K562 (cell line): Measurements from ENCODE around the gene PTBP3. TPM values are rescaled to one million over a fixed set of nuclear protein-coding genes. Genes with fewer than 3 reads are reported as not detected.

Experiments used
- ATAC-seq: fragments of 200-7000 bp; cut with Tn5 transposase; 3 replicates; pipeline ENCODE4 v1.9.1; 2020; ENCODE audit warnings: moderate library complexity
- BruUV-seq: library from RNA; stranded (reverse); fragments of 400-500 nt; replicated peaks from 2 replicates; lab custom pipeline; 2021; lab: Mats Ljungman, UMichigan
- CTCF ChIA-PET: fragments of 300-600 bp; formaldehyde crosslinking; extraction: SDS; loops from one replicate; lab custom pipeline; 2021; ENCODE audit warnings: low intra/inter-chr PET ratio; lab: Yijun Ruan, JAX
- POLR2A ChIA-PET: fragments of 300-600, 350-650 bp; sonication (Branson Sonifier 250); formaldehyde crosslinking; extraction: SDS; loops from one replicate; lab custom pipeline; 2021; ENCODE audit warnings: antibody characterized with exemption, inconsistent platforms; lab: Yijun Ruan, JAX
- DNase-seq, 4 experiments: peaks; one replicate each; pipeline versions ENCODE4 v3.0.0 to v3.0.0-alpha.2; 2011 to 2018; ENCODE audit warnings: low spot score in 3 of 4, mixed read lengths in 3 of 4; ENCODE audit errors: extremely low read depth in 1 of 4
- FAIRE-seq: peaks from 2 replicates; lab custom pipeline; 2011; peaks lifted over from hg19 to GRCh38; lab: Jason Lieb, UNC
- H2AFZ ChIP-seq: 2 replicates; pipeline ENCODE4 v1.6.0; 2011; ENCODE audit warnings: low read depth, low read length, control low read depth, inconsistent platforms
- H3K27ac ChIP-seq: fragments of 200-600 bp; 3 replicates; pipeline ENCODE4 v1.8.0; 2011; ENCODE audit warnings: low read depth, mild to moderate bottlenecking, control low read depth, inconsistent platforms, low read length, moderate library complexity, mixed read lengths; ENCODE audit errors: extremely low read depth
- H3K27me3 ChIP-seq, 2 experiments: fragments of 300-600 bp in 1 of 2; 2 replicates in 1 of 2; 3 replicates in 1 of 2; pipeline versions ENCODE4 v1.6.0 to v1.8.0; 2011; ENCODE audit warnings: inconsistent platforms in 2 of 2, low read length in 2 of 2, mild to moderate bottlenecking in 1 of 2, mixed read lengths in 1 of 2, moderate library complexity in 1 of 2; ENCODE audit not compliant: control insufficient read depth in 2 of 2, insufficient read depth in 2 of 2
- H3K36me3 ChIP-seq: fragments of 300-600 bp; 3 replicates; pipeline ENCODE4 v1.8.0; 2011; ENCODE audit warnings: mild to moderate bottlenecking, low read length, inconsistent platforms; ENCODE audit not compliant: control insufficient read depth, insufficient read depth
- H3K4me1 ChIP-seq, 2 experiments: fragments of 200-600 bp in 1 of 2; replicated peaks in 1 of 2; 2 replicates in 1 of 2; 3 replicates in 1 of 2; pipeline versions ENCODE4 v1.5.1 to v1.8.0; 2011; ENCODE audit warnings: inconsistent platforms in 2 of 2, low read length in 2 of 2, mild to moderate bottlenecking in 1 of 2, mixed read lengths in 1 of 2, moderate library complexity in 1 of 2; ENCODE audit not compliant: control insufficient read depth in 2 of 2, insufficient read depth in 2 of 2
- H3K4me2 ChIP-seq: 2 replicates; pipeline ENCODE4 v1.6.1; 2011; ENCODE audit warnings: low read length, control low read depth, inconsistent platforms, mixed read lengths; ENCODE audit not compliant: insufficient read depth
- H3K4me3 ChIP-seq: fragments of 200-600 bp; sonication (generic), shearing (Covaris generic); 2 replicates; pipeline ENCODE4 v1.5.1; 2016; ENCODE audit warnings: control low read depth, inconsistent platforms
- H3K79me2 ChIP-seq: fragments of 200-600 bp; 3 replicates; pipeline ENCODE4 v1.8.0; 2011; ENCODE audit warnings: low read length, inconsistent platforms; ENCODE audit not compliant: control insufficient read depth, insufficient read depth
- H3K9ac ChIP-seq, 2 experiments: 2 replicates each; pipeline versions ENCODE4 v1.6.0 to v1.6.1; 2011; ENCODE audit warnings: low read depth in 2 of 2, low read length in 2 of 2, control low read depth in 1 of 2, inconsistent platforms in 1 of 2, mild to moderate bottlenecking in 1 of 2, mixed read lengths in 1 of 2; ENCODE audit not compliant: insufficient read depth in 1 of 2
- H3K9me1 ChIP-seq: one replicate; pipeline ENCODE4 v1.6.0; 2011; ENCODE audit warnings: inconsistent platforms, mild to moderate bottlenecking, low read length, moderate library complexity; ENCODE audit not compliant: control insufficient read depth, insufficient read depth
- H3K9me3 ChIP-seq: replicated peaks from 2 replicates; pipeline ENCODE4 v1.5.1; 2011; ENCODE audit warnings: low read depth, low read length, inconsistent platforms; ENCODE audit not compliant: control insufficient read depth, insufficient read depth
- H4K20me1 ChIP-seq: replicated peaks from 2 replicates; pipeline ENCODE4 v1.6.1; 2011; ENCODE audit warnings: low read length, inconsistent platforms, mixed read lengths; ENCODE audit not compliant: control insufficient read depth, insufficient read depth
- CBX5 ChIP-seq: IDR thresholded peaks from 2 replicates; pipeline ENCODE4 v1.6.1; 2014; ENCODE audit warnings: low read depth, borderline replicate concordance
- CHAMP1 ChIP-seq: fragments of 450-650 bp; IDR thresholded peaks from 2 replicates; pipeline ENCODE4 v1.6.1; 2016; ENCODE audit warnings: mild to moderate bottlenecking
- CHD4 ChIP-seq: fragments of 200-600 bp; sonication (generic); IDR thresholded peaks from 3 replicates; pipeline ENCODE4 v1.6.1; 2012; ENCODE audit warnings: low read depth, mild to moderate bottlenecking, mixed read lengths, low read length, inconsistent platforms; ENCODE audit not compliant: insufficient read depth, insufficient replicate concordance, poor library complexity, severe bottlenecking
- SFPQ ChIP-seq: fragments of 200-400 bp; formaldehyde crosslinking; IDR thresholded peaks from 2 replicates; pipeline ENCODE4 v1.6.1; 2017; ENCODE audit warnings: mild to moderate bottlenecking, low read depth, low read length, moderate library complexity
- SIRT6 ChIP-seq: IDR thresholded peaks from one replicate; pipeline ENCODE4 v1.6.1; 2012; ENCODE audit warnings: low read depth, mild to moderate bottlenecking, control low read depth, inconsistent platforms, low read length, moderate library complexity
- THRA ChIP-seq: fragments of 450-650 bp; IDR thresholded peaks from 2 replicates; pipeline ENCODE4 v1.6.1; 2017; ENCODE audit warnings: mild to moderate bottlenecking, moderate library complexity
- TRIM24 ChIP-seq, 2 experiments: fragments of 450-650 bp; IDR thresholded peaks; 2 replicates each; pipeline ENCODE4 v1.6.1; 2016
- TRIM28 ChIP-seq: fragments of 450-650 bp; IDR thresholded peaks from 2 replicates; pipeline ENCODE4 v1.6.1; 2017
- YY1 ChIP-seq, 3 experiments: IDR thresholded peaks; 2 replicates each; pipeline ENCODE4 v1.6.1; 2011; ENCODE audit warnings: low read length in 2 of 3, mild to moderate bottlenecking in 2 of 3, moderate library complexity in 2 of 3, borderline replicate concordance in 1 of 3, control low read depth in 1 of 3, low read depth in 1 of 3; ENCODE audit not compliant: insufficient read depth in 3 of 3, insufficient replicate concordance in 2 of 3, control insufficient read depth in 1 of 3, insufficient read length in 1 of 3; ENCODE audit errors: extremely low read depth in 1 of 3
- ZFP36 ChIP-seq: fragments of 150-350 bp; IDR thresholded peaks from 2 replicates; pipeline ENCODE4 v1.6.1; 2018; ENCODE audit warnings: low read length, low read depth; ENCODE audit not compliant: partially characterized antibody
- ZNF280A ChIP-seq: fragments of 450-650 bp; IDR thresholded peaks from 2 replicates; pipeline ENCODE4 v1.6.1; 2018; ENCODE audit warnings: mild to moderate bottlenecking, low read depth; ENCODE audit not compliant: partially characterized antibody
- ZNF445 ChIP-seq: fragments of 250-450 bp; sonication (Bioruptor Pico); IDR thresholded peaks from 2 replicates; pipeline ENCODE4 v1.4.0; 2020; ENCODE audit warnings: low read depth, mild to moderate bottlenecking, moderate library complexity
- WGBS: fragments of 100-300 bp; shearing (Covaris generic); methylation state at CpG from one replicate; pipeline ENCODE4 v1.1.6; 2016; ENCODE audit warnings: low coverage, mixed read lengths; ENCODE audit not compliant: insufficient coverage; ENCODE audit errors: missing lambda C conversion rate; 5-methylcytosine and 5-hydroxymethylcytosine counted together
- in situ Hi-C: fragments of 300-500 bp; cut with MboI; formaldehyde crosslinking; loops from 4 replicates; pipeline ENCODE4 v1.15.0; 2018; ENCODE audit warnings: inconsistent platforms, mixed read lengths
- intact Hi-C: fragments of 100-400 bp; cut with micrococcal nuclease; formaldehyde crosslinking; loops from 2 replicates; pipeline ENCODE4 v1.14.2; 2022
- polyA plus RNA-seq, 8 experiments: library from polyadenylated mRNA; depleted of rRNA in 4 of 8; stranded (reverse) in 5 of 8; unstranded in 3 of 8; fragments of >200 nt; fragmentation: Nextera tagmentation in 2 of 8; fragmentation: Illumina TruSeq in 1 of 8; extraction: Ambion mirVana in 2 of 8; extraction: Trizol in 1 of 8; gene quantifications; 2 replicates each; pipeline versions ENCODE4 v1.2.1 to v1.2.3, GENCODE V29; 2011 to 2014; ENCODE audit warnings: inconsistent platforms in 1 of 8, missing spikeins in 1 of 8
- total RNA-seq, 7 experiments: library from RNA; depleted of rRNA in 6 of 7; stranded (reverse); fragments of >200 nt in 6 of 7; fragmentation: Illumina TruSeq in 2 of 7; extraction: Trizol in 2 of 7; gene quantifications; 2 replicates each; pipeline versions ENCODE4 v1.2.1 to v1.2.3, GENCODE V29; 2011 to 2021; ENCODE audit warnings: low replicate concordance in 1 of 7

Gene PTBP3
- total and polyA plus RNA-seq, 9 of the 15 experiments (the other 6 are each of a cell fraction or from before 2014, with no cell fraction given): 22.4 to 132 (median 68.0) TPM

- Histone ChIP-seq H3K36me3 (peaks cover 37% of the 10 kb centered on the region), H3K79me2 (peaks cover 42% of the 10 kb centered on the region)
- intact Hi-C loops: no loop called here
- TF ChIP-seq CHAMP1 (peak; percentile 62; the same call in 1 of the 2 replicates), TRIM28 (peak; percentile 94), ZFP36 (peak; percentile 78), YY1 (IDR thresholded peaks at IDR 0.05; ENCODE audit: borderline replicate concordance in 1 of 3, control insufficient read depth in 1 of 3, extremely low read depth in 1 of 3, insufficient read depth in 3 of 3, insufficient read length in 1 of 3, insufficient replicate concordance in 2 of 3, low read depth in 1 of 3, low read length in 2 of 3) (no peak), SIRT6 (no peak), TRIM24 (IDR thresholded peaks at IDR 0.05) (peak in 1 of 2 experiments; percentile 43; a peak in 1 of 4 replicates), SFPQ (no peak), ZNF445 (CRISPR knock-in tag) (peak; percentile 79; the same call in 1 of the 2 replicates), CHD4 (no peak), ZNF280A (peak; percentile 88), THRA (no peak), CBX5 (peak; percentile 97)
Measured at GRCh38 chr9:112283582-112284253, 49.7 kb downstream of the PTBP3 start.

More at GRCh38 chr9:112283582-112284253, 49.7 kb downstream of the PTBP3 start:
- ChIA-PET CTCF (no interaction called here), POLR2A (interaction anchor here (0.6 to 0.9 kb wide), 3 partner anchors 12 to 389 kb away, joined by 3 to 5 read pairs (median 3); no protein-coding TSS in a partner anchor)
- DNase-seq (peak in 1 of 4 experiments; percentile 36), FAIRE-seq (no peak), ATAC-seq (no peak; the same call in 2 of the 3 replicates)
- Histone ChIP-seq H3K27ac (no peak overlapping the region), H3K9ac (no peak overlapping the region), H3K27me3 (no peaks in the 10 kb centered on the region), H2AFZ (no peak overlapping the region), H4K20me1 (no peaks in the 10 kb centered on the region), H3K4me3 (no peak overlapping the region), H3K4me2 (no peak overlapping the region), H3K9me3 (peaks cover 18% of the 10 kb centered on the region), H3K4me1 (no peaks in the 10 kb centered on the region), H3K9me1 (no peaks in the 10 kb centered on the region)
- BruUV-seq: no TSS peak
- 100% methylated on average over 6 of the region's 6 CpGs for WGBS
- in situ Hi-C loops: no loop called here
